ENCODE data around the gene MYH7B.

DNA sequence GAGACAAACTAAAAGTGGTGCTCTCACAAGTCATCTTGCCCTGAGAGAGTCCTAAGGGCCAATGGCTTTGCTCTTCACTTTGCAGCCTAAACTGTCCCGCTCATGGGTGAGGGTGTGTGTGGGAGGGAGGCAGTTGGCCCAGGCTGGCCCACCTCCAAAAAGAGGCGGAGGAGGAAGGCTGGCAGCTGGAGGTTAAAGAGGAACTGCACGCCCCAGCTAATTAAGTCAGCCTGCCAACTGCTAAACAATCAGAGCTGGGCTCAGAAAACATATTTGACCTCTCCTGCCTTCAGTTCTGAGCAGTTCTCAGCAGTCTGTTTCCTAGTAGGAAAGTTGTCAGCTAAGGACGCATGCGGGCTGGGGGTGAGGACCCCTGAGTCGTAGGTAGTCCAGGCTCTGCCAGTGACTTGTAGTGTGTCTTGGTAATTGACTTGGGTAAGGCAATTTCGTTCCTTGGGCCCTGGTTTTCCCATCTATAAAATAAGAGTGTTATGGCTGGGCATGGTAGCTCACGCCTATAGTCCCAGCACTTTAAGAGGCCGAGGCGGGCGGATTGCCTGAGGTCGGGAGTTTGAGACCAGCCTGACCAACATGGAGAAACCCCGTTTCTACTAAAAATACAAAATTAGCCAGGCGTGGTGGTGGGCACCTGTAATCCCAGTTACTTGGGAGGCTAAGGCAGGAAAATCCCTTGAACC, 17.1 kb upstream of the MYH7B start:
- TF ChIP-seq, protein P1, sequence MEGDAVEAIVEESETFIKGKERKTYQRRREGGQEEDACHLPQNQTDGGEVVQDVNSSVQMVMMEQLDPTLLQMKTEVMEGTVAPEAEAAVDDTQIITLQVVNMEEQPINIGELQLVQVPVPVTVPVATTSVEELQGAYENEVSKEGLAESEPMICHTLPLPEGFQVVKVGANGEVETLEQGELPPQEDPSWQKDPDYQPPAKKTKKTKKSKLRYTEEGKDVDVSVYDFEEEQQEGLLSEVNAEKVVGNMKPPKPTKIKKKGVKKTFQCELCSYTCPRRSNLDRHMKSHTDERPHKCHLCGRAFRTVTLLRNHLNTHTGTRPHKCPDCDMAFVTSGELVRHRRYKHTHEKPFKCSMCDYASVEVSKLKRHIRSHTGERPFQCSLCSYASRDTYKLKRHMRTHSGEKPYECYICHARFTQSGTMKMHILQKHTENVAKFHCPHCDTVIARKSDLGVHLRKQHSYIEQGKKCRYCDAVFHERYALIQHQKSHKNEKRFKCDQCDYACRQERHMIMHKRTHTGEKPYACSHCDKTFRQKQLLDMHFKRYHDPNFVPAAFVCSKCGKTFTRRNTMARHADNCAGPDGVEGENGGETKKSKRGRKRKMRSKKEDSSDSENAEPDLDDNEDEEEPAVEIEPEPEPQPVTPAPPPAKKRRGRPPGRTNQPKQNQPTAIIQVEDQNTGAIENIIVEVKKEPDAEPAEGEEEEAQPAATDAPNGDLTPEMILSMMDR (IDR thresholded peaks at IDR 0.05), result no peak
- TF ChIP-seq ZFX (IDR thresholded peaks at IDR 0.05; ENCODE audit: borderline replicate concordance), result no peak
